Choroid plexus epithelial cell (primary cell): Measurements from ENCODE around the gene HOXB7.

Experiments used
- DNase-seq: peaks from one replicate; pipeline ENCODE4 v3.0.0-alpha.2; 2010; ENCODE audit warnings: low read depth
- H3K4me3 ChIP-seq: 2 replicates; pipeline ENCODE4 v1.5.1; 2011; ENCODE audit warnings: low read depth, mild to moderate bottlenecking, control low read depth, low read length, moderate library complexity
- CTCF ChIP-seq: conservative IDR thresholded peaks from 2 replicates; pipeline ENCODE4 v1.5.1; 2011; ENCODE audit warnings: low read depth, mild to moderate bottlenecking, control low read depth, inconsistent platforms, low read length, moderate library complexity

Gene HOXB7

GRCh38 chr17:48634493-48635208, 23.8 kb upstream of the HOXB7 start:
- H3K4me3 ChIP-seq, result no peak overlapping the region
- TF ChIP-seq CTCF, result no peak
- DNase-seq, result no peak

GRCh38 chr17:48633266-48633677, 22.5 kb upstream of the HOXB7 start:
- no peak overlapping the region for H3K4me3 ChIP-seq
- no peak for DNase-seq
- TF ChIP-seq CTCF, result no peak

GRCh38 chr17:48632579-48633265, 21.9 kb upstream of the HOXB7 start:
- TF ChIP-seq CTCF, result no peak
- no peak for DNase-seq
- no peak overlapping the region for H3K4me3 ChIP-seq

- no peak for TF ChIP-seq CTCF
- H3K4me3 ChIP-seq, result no peak overlapping the region
- no peak for DNase-seq
These were observed 21.1 kb upstream of the HOXB7 start for GRCh38 chr17:48631693-48632578.

- DNase-seq, result no peak
- no peak overlapping the region for H3K4me3 ChIP-seq
- TF ChIP-seq CTCF, result no peak
These were observed 20.3 kb upstream of the HOXB7 start for GRCh38 chr17:48630925-48631692.
